ENCODE results near the gene ZNF230. TPM values are rescaled to one million over a fixed set of nuclear protein-coding genes. Genes with fewer than 3 reads are reported as not detected.

Gene ZNF230
- total RNA-seq, 4 donors from 2014 or later: 2.7 to 7.5 (median 3.5) TPM

DNA sequence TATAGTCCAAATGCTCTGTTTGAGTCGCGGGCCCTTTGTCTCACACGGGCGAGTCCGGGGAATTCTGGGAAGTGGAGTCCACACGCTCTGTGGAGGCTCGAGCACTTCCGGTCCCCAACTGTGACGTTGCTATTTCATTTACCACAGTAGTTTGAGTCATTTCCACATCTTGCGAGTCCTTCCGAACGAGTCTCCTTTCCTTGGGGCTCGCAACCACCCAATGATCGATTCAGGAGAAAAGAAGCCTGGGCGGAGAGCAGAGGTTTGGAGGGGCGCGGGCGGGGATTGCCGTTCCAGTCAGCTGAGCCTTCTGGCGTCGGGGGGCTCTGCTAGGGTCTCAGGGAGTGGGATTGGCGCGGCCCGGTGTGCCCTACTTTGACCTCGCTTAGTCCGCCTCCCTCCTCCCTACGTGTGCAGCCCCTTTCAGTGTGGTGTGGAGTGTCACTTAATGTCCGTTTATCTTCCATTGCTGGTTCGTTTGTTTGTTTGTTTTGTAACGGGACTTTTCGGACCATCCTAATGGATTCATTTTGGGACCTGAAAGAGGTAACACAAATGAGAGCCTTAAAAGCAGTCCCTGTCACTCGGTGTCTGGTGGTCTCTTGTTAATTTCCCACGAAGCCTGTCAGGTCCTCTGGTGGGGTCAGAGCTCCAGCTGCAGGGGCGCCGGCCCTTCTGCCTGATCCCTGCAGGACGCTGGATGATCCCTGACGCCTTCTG lies 22.6 kb downstream of the ZNF230 start, which contains the start of gene ZNF222:
Gene ZNF222, plus strand, starts transcription at position 163 of the 720 bp plus-strand sequence. Its CDS starts 58 bp downstream, at position 221.
- H3K27ac ChIP-seq (replicated peaks in 1 of 4): peak within 1 kb of the TSS; percentile 62 to 74 (median 69)
- TF ChIP-seq EP300 (IDR thresholded peaks at IDR 0.05) (no peak), POLR2AphosphoS5 (IDR thresholded peaks at IDR 0.05) (peak; percentile 36 to 71)
- intact Hi-C loops (cut with DNase I): no loop called here
- H3K4me3 ChIP-seq: peak within 1 kb of the TSS; percentile 73 to 90 (median 79)
- peaks cover 2 to 38% (median 32%) of the 10 kb centered on the region in 4 donors for H3K9me3 ChIP-seq
- H3K27me3 ChIP-seq: no peaks in the 10 kb centered on the region
- peaks cover 6 to 14% (median 13%) of the 10 kb centered on the region in 4 donors for H3K4me1 ChIP-seq
- H3K36me3 ChIP-seq: peaks cover 36 to 43% (median 38%) of the 10 kb centered on the region in 4 donors
- peak; percentile 95 for DNase-seq (ENCODE audit: extremely low spot score)
- under 1% methylated on average over 31 of the region's 37 CpGs for WGBS

DNA sequence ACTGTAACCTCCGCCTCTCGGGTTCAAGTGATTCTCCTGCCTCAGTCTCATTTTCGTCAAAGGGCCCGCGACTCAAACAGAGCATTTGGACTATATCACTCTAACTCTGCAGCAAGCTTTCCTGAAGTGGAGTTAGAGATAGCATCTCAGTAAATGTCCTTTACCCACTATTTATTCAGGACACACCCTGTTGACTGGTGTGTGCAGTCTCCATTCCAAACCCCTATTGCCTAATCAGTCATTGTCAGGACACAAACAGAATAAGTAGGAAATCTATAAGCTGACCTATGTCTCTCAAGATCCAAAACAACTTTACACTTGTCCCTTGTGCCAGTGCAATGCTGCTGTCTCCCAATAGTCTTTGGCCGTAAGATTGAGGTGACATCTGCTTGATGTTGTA lies 23.9 kb downstream of the ZNF230 start:
- H3K27ac ChIP-seq (replicated peaks in 1 of 4): no peak overlapping the region
- H3K4me3 ChIP-seq: no peak overlapping the region
- peaks cover 49 to 55% (median 51%) of the 10 kb centered on the region in 4 donors for H3K36me3 ChIP-seq
- WGBS: 98% methylated on average over 6 of the region's 6 CpGs
- no peak for TF ChIP-seq EP300 (IDR thresholded peaks at IDR 0.05)
- no peak for TF ChIP-seq POLR2A (IDR thresholded peaks at IDR 0.05; ENCODE audit: low read depth)
- TF ChIP-seq, protein P1, sequence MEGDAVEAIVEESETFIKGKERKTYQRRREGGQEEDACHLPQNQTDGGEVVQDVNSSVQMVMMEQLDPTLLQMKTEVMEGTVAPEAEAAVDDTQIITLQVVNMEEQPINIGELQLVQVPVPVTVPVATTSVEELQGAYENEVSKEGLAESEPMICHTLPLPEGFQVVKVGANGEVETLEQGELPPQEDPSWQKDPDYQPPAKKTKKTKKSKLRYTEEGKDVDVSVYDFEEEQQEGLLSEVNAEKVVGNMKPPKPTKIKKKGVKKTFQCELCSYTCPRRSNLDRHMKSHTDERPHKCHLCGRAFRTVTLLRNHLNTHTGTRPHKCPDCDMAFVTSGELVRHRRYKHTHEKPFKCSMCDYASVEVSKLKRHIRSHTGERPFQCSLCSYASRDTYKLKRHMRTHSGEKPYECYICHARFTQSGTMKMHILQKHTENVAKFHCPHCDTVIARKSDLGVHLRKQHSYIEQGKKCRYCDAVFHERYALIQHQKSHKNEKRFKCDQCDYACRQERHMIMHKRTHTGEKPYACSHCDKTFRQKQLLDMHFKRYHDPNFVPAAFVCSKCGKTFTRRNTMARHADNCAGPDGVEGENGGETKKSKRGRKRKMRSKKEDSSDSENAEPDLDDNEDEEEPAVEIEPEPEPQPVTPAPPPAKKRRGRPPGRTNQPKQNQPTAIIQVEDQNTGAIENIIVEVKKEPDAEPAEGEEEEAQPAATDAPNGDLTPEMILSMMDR (IDR thresholded peaks at IDR 0.05): no peak
- no peak for TF ChIP-seq POLR2AphosphoS5 (IDR thresholded peaks at IDR 0.05)
- no peak for DNase-seq (ENCODE audit: extremely low spot score)
- no peaks in the 10 kb centered on the region for H3K27me3 ChIP-seq
- H3K4me1 ChIP-seq: peaks cover 6 to 14% (median 13%) of the 10 kb centered on the region in 4 donors
- H3K9me3 ChIP-seq: peaks cover 4 to 51% (median 42%) of the 10 kb centered on the region in 4 donors
- intact Hi-C loops (cut with DNase I): no loop called here

DNA sequence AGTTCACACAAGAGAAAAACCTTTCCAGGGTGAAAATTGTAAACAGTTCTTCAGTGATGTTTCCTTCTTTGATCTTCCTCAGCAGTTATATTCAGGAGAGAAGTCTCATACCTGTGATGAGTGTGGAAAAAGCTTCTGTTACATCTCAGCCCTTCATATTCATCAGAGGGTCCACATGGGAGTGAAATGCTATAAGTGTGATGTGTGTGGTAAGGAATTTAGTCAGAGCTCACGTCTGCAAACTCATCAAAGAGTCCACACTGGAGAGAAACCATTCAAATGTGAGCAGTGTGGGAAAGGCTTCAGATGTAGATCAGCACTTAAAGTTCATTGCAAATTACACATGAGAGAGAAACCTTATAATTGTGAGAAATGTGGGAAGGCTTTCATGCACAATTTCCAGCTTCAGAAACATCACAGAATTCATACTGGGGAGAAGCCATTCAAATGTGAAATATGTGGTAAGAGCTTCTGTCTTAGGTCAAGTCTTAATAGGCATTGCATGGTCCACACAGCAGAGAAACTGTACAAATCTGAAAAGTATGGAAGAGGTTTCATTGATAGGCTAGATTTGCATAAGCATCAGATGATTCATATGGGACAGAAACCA lies 29.3 kb downstream of the ZNF230 start:
- H3K36me3 ChIP-seq: peaks cover 56 to 63% (median 58%) of the 10 kb centered on the region in 4 donors

DNA sequence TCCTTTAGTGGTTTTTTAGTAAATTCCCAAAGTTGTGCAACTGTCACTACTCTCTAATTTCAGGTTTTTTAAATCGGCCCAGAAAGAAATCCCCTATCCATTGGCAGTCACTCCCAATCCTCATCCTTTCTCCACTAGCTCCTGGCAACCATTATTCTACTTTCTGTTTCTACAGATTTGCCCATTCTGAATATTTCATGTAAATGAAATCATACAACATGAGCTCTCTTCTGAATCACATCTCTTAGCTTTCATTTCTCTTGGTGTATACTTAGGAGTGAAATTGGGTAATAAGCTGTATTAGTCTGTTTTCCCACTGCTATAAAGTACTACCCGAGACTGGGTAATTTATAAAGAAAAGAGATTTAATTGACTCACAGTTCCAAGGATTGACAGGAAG lies 39.4 kb downstream of the ZNF230 start:
- Histone ChIP-seq H3K4me3 (no peak overlapping the region), H3K9me3 (peaks cover 0 to 62% (median 19%) of the 10 kb centered on the region in 4 donors), H3K36me3 (no peaks in the 10 kb centered on the region), H3K27me3 (no peaks in the 10 kb centered on the region), H3K27ac (replicated peaks in 1 of 4) (no peak overlapping the region), H3K4me1 (no peaks in the 10 kb centered on the region)
- TF ChIP-seq, protein P1 (IDR thresholded peaks at IDR 0.05): no peak
- WGBS: 74% methylated on average over 2 of the region's 2 CpGs
- intact Hi-C loops (cut with DNase I): no loop called here
- DNase-seq (ENCODE audit: extremely low spot score): no peak

More for the DNA sequence above, 29.3 kb downstream of the ZNF230 start:
- intact Hi-C loops (cut with DNase I): no loop called here
- Histone ChIP-seq H3K4me1 (no peaks in the 10 kb centered on the region), H3K27ac (replicated peaks in 1 of 4) (no peak overlapping the region), H3K27me3 (no peaks in the 10 kb centered on the region), H3K9me3 (peaks cover 9 to 98% (median 93%) of the 10 kb centered on the region in 4 donors), H3K4me3 (no peak overlapping the region)
- no peak for DNase-seq (ENCODE audit: extremely low spot score)
- WGBS: 80% methylated on average over 1 of the region's 1 CpG
- no peak for TF ChIP-seq EP300 (IDR thresholded peaks at IDR 0.05)
- TF ChIP-seq, protein P1 (IDR thresholded peaks at IDR 0.05): no peak
- TF ChIP-seq POLR2AphosphoS5 (IDR thresholded peaks at IDR 0.05): no peak
- TF ChIP-seq POLR2A (IDR thresholded peaks at IDR 0.05; ENCODE audit: low read depth): no peak

All from esophagus muscularis mucosa (tissue), 4 donors.